Activated CD8-positive, alpha-beta memory T cell treated with anti-CD3 and anti-CD28 coated beads, Interleukin-2, amount 50 U/mL, for 1 hour (primary cell): Measurements from ENCODE around the gene SERPINB5.

Experiments
- DNase-seq: peaks from one replicate; pipeline ENCODE4 v3.0.0-alpha.2; 2020; ENCODE audit errors: extremely low read depth

SERPINB5 gene

DNA sequence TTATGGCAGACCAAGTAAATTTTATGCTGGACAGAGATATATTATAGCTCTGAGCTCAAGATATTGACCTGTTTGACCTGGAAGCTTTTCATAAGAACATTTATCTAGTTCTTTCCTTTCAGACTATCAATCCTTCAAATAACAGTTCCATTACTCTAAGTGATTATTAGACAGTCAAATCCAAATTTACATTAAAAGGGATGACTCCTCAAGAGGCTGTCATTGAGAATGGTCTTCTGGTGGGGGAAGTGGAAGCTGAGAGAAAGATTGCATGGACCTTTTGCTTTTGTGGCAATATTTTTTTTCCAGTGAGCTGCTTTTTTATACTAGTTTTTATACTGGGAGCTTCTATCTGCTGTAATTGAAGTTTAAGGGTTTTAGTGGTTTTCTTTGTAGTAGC is 50.5 kb downstream of the SERPINB5 start:
- no peak for DNase-seq

DNA sequence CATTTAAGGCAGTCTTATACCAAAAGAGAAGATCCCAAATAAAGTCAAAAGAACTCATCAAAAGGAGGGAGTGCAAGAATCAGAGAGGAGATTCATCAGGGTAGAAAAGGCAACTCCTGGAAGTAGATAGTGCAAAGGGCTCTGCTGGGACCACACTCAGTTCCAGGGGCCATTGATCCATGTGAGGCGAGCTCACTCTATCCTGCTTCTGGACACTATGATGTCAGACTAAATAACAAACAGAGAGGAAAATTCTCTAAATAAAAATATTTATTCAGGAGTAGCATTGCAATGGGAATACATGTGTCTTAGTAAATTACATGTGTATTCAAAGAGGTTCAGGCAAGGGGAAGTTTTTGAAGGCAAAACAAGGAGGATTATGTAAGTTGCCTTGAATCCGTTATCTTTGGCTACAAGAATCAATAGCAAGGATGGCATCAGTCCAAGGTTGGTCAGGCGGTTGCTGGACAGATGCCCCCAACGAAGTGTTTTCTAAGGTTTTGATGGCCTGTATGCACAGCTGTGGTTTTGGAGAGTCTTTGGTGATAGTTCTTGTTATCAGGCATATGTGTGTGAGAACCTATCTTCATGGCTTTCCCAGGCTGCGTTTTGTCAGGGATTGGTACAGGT is 52.2 kb downstream of the SERPINB5 start:
- DNase-seq, result no peak

DNA sequence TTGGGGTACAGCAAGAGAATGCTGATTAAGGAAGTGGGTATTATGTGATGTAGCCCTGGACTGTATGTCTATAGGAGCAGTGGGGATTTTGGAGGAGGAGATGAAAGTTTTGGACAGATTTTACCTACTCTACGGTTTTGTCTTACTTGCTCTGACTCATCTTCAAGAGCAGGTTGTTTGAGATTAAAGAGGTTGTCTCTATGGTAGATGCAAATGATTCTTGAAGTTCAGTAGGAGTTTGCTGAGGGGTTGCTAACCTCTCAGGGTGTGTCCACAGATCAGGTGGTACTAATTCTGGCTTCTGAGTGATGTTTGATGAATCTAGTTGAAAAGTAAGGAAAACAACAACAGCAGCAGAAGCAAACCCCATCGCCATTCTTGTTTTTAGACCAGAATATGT is 55.7 kb downstream of the SERPINB5 start:
- no peak for DNase-seq

DNA sequence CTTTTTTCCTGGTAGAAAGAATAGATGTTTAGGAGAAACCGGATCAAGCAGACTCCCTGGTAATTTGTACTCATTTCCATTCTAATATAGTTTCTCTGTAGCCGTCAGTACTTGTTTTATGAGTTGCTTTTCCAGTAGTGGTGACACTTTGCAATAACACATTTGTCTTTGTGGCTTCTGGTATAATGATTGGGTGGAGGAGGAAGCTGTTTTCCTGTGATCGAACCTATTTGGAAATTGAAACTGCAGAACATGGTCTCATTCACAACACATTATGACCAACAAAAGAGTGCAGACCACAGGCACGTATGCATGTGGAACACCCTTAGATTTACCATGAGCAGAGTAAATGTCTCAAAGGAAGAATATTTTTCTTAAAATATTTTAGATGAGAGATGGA is 57.9 kb downstream of the SERPINB5 start:
- DNase-seq, result no peak

DNA sequence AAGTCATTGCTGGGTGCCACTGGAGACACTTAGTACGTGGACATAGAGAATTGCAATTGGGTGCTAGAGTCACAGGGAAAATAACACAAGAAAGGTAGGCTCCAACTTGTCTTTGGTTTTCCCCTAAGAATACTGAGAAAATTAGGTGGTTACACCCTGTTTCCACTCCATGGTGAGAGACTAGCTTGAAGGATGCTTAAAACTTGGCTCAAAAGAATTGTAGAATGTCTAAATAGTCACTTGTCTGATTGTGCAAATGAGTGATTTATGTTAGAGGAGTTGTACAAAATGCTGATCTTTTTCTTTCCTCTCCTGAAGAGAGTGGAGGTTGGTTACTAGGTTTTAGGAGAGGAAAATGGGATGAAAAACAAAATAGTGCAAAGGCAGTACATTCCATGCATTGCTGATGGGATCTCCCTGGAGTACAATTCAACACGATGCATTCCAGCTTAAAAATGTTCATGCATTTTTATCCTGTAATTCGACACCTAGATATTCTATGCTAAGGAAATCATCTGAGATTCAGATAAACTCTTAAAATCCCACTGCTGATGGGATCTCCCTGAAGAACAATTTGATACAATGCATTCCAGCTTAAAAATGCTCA is 63.2 kb downstream of the SERPINB5 start:
- no peak for DNase-seq

DNA sequence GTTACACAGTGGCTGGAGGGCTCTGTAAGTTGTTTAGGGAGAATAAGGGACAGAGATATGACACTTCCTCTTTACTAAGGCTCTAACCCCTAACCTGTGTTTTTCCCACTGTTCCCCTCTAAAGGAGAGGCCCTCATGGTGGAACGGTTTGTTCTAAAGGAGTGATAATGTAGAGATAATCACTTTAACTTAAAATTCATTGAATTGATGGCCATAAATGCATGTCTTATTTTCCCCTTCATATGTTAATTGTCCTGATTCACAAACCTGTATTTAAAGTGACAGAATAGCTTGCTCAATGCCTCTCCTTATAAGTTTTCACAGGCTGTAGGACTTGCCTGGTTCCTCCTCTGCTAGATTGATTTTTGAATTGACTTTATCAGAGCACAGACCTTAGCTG is 65.3 kb downstream of the SERPINB5 start, which contains the start of gene SERPINB12:
Gene SERPINB12, plus strand, starts transcription at position 301 of the 400 bp plus-strand sequence. CDS start 13,791 bp downstream, outside the sequence.
- DNase-seq, result no peak

DNA sequence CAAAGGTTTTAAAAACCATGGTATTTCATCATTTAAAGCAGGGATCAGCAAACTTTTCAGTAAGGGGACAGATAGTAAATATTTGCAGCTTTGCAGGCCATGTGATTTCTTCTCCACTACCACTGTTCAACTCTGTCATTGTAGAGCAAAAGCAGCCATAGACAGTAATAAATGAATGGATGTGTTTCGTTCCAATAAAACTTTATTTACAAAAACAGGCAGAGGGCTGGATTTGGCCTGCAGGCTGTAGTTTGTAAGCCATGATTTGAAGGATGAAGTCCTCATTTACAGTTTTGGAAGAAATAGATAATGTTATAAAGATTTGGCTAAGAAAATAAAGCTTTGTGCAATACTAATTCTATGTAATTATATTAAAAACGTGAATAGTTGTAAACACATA is 67.3 kb downstream of the SERPINB5 start:
- DNase-seq, result no peak

DNA sequence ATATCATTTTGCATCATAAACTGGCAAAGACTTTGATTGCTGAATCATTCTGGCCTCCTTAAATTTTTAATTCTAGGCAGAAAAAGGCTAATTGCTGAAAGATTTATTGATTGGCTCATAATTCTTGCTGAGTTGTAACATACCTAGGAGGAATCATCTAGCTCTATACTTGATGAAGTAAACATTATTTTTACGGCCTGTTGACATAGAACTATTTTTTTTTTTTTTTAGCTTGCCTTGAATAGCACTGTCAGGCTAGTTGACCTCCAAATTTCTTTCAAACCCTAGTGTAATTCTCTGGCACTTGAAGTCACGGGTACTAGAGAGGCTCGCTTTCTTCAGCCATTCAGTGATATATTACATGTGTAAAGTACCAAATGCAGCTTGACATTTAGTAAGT is 68.2 kb downstream of the SERPINB5 start:
- DNase-seq, result no peak

DNA sequence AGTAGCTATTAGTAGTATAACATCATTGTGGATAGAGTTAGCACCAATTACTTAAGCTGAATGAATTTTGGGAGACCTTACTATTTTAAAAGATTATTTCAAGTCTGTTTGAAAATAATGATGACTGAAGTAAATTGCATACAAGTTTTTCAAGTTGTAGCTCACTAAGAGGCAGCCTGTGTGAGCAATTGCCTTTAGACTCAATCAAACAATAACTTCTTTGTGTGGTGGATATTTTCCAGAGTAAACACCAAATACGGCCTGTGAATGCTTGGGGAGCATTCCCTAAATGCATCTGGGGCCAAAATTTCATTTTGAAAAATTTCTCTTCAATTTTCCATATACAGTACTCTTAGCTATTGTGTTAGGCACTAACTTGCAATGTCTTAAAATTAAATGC is 73.3 kb downstream of the SERPINB5 start:
- no peak for DNase-seq

DNA sequence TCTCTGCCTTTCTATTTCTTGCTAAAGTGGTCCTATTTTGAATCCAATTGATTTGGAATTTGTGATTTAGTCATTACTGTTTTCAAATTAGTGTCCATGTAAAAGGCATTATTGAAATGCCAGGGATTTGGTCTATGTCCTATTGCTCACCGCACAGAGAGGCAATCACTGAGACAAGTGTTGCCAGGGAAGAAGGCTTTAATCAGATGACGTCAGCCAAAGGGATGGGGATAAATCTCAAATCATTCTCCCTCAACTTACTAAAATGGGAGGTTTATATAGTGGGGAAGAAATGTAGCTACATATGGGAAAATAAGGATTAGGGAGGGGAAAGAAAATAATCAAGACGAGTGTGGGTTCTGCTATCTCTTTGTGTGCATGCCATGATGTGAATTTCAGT is 75.0 kb downstream of the SERPINB5 start:
- no peak for DNase-seq

DNA sequence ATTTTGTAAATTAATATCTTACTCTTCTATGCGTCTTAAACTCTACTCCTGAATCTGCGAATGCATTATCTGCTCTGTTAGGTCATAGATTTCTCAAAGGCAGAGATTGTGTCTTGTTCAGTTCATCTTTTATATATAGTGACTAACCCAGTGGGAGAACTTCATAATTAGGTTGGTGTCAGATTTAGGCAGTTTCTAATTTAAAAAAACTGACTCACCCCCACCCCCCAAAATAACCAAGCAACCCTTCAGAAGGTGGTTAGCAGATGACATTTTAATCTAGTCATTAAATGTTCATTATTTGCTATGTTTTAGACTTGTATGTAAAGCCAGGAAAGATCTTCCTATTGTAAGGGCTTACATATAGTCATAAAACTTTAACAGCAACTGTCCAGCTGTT is 75.8 kb downstream of the SERPINB5 start:
- no peak for DNase-seq

DNA sequence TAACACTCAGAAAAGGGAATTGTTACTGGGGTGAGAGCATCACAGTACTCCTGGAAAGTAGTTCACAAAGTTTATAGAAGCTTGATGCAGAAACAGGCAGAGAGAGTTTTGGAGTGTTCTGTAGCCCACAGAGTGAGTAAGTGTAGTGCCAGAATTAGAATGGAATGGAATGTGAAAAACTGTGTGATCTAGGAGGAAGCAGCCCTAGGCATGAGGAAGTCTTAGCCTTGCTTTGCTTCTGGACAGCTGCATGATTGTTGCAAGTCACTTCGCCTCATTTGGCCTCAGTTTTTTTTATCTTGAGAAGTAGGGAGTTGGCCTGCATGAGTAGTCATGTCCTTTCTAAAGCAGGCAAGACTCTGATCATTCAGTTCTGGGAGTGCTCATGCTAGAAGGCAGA is 76.3 kb downstream of the SERPINB5 start:
- no peak for DNase-seq
